Fibroblast of the aortic adventitia (primary cell): Measurements from ENCODE around the gene SAMD10. TPM values are rescaled to one million over a fixed set of nuclear protein-coding genes. Genes with fewer than 3 reads are reported as not detected.
"Not testable (repeated sequence)": the region's sequence is repeated elsewhere in the genome, so short reads cannot be mapped to it uniquely, and the experiment has no call there.

Source experiments
- DNase-seq: peaks from one replicate; pipeline ENCODE4 v3.0.0-alpha.2; 2010; ENCODE audit warnings: low read depth
- H3K4me3 ChIP-seq: 2 replicates; pipeline ENCODE4 v1.5.1; 2011; ENCODE audit warnings: low read depth, mild to moderate bottlenecking, control low read depth, low read length, moderate library complexity
- CTCF ChIP-seq: IDR thresholded peaks from 2 replicates; pipeline ENCODE4 v1.5.1; 2011; ENCODE audit warnings: mild to moderate bottlenecking, low read length, control low read depth, inconsistent platforms; ENCODE audit not compliant: insufficient read depth
- total RNA-seq: library from RNA; depleted of rRNA; stranded (reverse); fragments of >200 nt; gene quantifications from 2 replicates; pipeline ENCODE4 v1.2.3, GENCODE V29; 2012; ENCODE audit warnings: low replicate concordance

SAMD10 gene
- total RNA-seq, 1 donor: 2.3 TPM

DNA sequence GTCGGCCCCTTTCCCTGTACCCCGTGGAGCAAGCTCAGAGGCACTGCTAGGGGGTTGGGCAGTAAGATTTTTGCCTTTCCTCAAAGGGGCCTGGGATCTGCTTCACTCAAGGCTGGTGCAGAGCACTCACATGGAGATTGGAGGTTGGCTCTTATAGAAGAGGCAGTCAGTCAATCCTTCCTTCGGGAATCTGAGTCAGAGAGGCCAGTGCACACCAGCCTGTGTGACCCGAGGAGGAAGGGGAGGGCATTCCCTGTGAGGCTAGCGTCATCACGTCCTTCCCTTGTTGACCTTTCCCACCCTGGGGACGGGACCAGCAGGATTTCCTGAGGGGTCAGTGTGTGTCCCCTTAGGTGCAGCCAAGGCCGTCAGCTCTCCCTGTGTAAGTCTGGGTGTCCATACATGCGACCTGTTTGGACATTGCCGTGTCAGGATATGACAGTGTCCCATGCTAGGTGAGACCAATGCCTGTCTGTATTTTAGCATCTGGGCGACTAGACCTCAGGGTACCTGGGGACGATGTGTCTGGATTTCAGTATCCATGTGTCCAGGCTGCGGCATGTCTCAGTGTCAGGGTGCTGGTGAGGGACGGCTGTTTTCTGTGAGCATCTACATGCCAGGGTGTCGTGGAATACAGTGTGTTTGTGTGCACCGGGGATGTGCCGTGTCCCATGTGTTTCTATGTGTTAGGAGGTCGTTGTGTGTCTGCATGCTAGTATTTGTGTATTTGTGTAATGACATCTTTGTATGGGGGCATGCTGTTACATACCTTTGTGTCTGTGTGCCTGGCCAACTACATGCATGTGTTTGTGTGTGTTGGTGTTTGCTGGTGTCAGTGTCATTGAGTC is 6.9 kb downstream of the SAMD10 start:
- DNase-seq: no peak
- H3K4me3 ChIP-seq: no peak overlapping the region
- TF ChIP-seq CTCF: no peak

- not testable (repeated sequence) for H3K4me3 ChIP-seq, DNase-seq
Observed at GRCh38 chr20:63971960-63972311, 7.5 kb downstream of the SAMD10 start.

DNA sequence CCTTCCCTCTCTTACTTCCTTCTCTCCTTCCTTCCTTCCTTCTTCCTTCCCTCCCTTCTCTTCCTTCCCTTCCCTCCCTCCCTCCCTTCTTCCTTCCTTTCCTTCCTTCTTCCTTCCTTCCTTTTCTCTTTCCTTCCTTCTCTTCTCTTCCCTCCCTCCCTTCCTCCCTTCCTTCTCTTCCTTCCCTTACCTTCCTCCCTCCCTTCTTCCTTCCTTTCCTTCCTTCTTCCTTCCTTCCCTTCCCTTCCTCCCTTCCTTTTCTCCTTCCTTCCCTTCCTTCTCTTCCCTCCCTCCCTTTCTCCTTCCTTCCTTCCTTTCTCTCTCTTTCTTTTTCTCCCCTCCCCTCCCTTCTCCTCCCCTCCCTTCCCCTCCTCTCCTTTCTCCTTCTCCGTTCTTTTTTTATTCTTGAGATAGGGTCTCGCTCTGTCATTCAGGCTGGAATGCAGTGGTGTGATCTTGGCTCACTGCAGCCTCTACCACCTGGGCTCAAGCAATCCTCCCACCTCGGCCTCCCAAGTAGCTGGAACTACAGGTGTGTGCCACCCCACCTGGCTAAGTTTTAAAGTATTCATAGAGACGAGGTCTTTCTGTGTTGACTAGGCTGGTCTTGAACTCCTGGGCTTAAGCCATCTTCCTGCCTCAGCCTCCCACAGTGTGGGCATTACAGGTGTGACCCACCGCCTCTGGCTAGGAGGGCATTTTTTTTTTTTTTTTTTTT is 8.6 kb downstream of the SAMD10 start:
- DNase-seq: no peak
- no peak overlapping the region for H3K4me3 ChIP-seq
- no peak for TF ChIP-seq CTCF

- peak; percentile 55 for DNase-seq
- peak within 1 kb of the TSS; percentile 75 for H3K4me3 ChIP-seq
- TF ChIP-seq CTCF: no peak
Observed at GRCh38 chr20:63969838-63970713, 9.4 kb downstream of the SAMD10 start, which contains the start of gene ZNF512B. TSS of gene ZNF512B (minus strand) at chr20:63969930. CDS start at chr20:63967950, 1,980 bp downstream.

GRCh38 chr20:63968928-63969760 is 10.3 kb downstream of the SAMD10 start:
- TF ChIP-seq CTCF: no peak
- H3K4me3 ChIP-seq: peak overlapping the region; percentile 75
- no peak for DNase-seq

DNA sequence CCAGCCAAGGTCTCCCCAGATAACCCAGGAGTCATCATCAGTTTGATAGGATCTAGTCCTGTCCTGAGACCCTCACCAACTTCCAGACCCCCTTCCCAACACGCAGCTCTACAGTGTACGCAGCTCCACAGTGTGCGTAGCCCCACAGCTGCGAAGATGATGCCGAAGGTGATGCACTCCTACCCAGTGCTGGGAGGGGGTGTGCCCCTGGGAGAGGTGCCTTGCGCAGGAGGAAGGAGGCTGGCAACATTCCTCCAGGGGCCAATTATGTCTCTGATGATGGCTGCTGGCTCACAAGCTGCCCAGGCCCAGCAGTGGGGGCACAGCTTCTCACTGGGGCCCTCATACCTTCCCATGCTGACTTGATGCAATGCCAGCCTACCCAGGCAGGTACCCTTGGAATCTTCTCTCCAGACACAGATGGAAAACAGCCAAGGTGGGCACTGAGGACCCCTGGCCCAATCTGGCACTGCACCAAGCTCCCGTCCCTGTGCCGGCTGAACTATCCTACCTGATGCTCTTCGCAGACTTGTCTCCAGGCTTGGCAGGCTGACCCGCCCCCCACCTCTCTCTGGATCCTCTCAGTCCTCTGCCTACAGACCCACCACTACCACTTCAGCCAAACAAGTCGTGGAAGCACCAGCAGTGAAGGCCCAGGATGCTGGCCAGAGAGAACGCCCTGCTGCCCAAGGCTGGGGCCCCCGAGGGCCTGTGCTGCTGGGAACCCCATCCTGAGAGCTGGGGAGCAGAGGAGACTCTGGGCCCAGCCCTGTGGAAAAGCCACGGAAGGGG is 11.1 kb downstream of the SAMD10 start:
- no peak for DNase-seq
- H3K4me3 ChIP-seq: peak overlapping the region; percentile 75
- TF ChIP-seq CTCF: no peak
